Measurements from ENCODE around the gene DPH7.
"Not testable (repeated sequence)": the region's sequence is repeated elsewhere in the genome, so short reads cannot be mapped to it uniquely, and the experiment has no call there.

DPH7 gene

DNA sequence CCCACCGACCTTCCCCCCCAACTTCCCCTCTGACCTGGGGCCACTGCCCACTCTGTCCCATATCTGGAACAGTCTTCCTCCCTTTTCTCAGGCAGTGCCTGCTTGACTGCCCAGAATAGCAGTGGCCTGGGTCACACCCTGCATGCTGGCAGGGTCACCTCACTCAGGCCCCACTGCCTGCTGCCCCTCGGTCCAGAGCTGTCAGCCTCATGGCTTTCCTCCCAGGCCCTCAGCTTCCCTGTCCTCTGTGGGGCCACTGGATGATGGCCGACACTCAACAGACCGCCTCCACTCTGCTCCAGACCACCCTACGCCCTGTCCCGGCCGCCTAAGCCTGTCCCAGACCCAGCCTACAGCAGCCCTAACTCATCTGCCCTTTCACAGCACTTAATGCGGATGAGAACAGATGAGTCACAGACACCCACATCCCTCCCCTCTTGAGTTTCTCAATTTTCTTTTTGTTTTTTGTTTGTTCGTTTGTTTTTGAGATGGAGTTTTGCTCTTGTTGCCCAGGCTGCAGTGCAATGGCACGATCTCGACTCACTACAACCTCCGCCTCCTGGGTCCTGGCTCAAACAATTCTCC, 34.5 kb downstream of the DPH7 start:
- no peak for DNase-seq

GRCh38 chr9:137543237-137543963, 35.3 kb downstream of the DPH7 start:
- no peak for DNase-seq

GRCh38 chr9:137542486-137542885, 36.2 kb downstream of the DPH7 start:
- no peak for DNase-seq

DNA sequence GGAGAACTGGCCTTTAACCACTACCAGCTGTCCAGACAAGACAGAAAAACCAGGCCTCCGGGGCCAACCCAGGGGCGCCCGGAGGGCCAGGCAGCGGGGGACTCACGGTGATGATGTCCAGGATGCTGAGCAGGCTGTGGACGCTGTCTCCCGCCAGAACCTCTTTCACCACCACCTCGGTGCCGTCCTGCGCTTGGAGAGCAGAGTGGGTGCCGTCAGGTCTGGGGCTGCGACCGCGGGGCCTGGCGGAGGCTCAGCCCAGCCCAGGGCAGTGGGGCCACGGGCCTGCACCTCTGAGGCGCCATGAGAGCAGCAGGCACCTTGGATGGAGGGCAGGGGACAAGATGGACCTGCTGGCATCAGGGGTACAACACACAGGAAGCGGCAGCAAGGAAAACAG, 38.2 kb downstream of the DPH7 start:
- no peak for DNase-seq

DNA sequence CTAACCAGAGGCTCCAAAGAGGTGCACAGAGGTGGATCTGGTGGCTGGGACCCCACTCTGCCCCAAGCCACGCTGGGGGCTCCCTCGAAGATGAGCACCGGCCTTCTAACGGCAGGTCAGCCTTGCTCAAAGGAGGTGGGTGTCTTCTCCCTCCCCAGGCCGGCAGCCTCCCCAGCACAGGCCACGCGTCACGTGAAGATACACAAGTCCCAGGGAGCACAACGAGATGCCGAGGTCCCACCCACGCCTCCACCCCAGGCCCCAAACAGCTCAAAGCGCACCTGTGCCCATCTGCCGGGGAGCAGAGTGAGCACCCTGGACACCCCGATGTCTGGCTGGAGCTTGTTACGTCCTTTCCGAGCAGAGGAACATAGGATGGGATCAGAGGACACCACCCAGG, 40.7 kb downstream of the DPH7 start:
- DNase-seq, result no peak

DNA sequence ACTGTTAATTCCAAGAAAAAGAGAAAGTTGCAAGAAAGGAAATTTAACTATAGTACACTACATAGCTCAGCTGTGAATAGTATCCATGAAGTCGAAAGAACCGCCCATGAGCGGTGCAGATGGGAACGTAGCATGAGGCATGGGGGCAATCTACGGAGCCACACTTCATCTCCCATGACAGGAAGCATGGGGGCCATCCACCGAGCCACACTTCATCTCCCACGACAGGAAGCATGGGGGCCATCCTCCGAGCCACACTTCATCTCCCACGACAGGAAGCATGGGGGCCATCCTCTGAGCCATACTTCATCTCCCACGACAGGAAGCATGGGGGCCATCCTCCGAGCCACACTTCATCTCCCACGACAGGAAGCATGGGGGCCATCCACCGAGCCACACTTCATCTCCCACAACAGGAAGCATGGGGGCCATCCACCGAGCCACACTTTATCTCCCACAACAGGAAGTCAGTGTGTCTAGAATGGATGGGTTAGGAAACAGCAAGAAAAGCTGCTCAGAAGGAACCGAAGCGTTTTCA, 42.1 kb downstream of the DPH7 start:
- DNase-seq, result not testable (repeated sequence)

DNA sequence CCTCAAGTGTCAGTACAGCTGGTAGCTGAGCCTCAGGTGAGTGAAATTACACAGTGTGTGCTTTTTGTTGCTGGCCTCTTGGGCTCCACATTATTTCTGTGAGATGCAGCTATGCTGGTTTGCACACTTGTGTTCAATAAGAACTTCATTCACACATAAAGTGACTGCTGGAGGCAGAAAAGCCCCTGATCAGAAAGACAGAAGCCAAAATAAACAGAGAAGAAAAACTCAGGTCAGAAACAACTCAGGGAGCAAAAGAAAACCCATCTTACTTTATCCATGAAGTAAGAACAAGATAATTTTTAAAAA, 43.7 kb downstream of the DPH7 start:
- DNase-seq, result no peak

- DNase-seq, result no peak
Observed at GRCh38 chr9:137534256-137535119, 44.2 kb downstream of the DPH7 start.

DNA sequence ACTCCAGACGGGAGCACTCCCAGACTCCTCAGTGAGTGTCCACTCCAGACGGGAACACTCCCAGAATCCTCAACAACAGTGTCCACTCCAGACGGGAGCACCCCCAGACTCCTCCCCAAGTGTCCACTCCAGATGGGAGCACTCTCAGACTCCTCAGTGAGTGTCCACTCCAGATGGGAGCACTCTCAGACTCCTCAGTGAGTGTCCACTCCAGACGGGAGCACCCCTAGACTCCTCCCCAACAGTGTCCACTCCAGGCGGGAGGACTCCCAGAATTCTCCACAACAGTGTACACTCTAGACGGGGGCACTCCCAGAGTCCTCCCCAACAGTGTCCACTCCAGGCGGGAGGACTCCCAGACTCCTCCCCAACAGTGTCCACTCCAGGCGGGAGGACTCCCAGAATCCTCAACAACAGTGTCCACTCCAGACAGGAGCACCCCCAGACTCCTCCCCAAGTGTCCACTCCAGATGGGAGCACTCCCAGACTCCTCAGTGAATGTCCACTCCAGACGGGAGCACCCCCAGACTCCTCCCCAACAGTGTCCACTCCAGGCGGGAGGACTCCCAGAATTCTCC, 45.7 kb downstream of the DPH7 start:
- not testable (repeated sequence) for DNase-seq

GRCh38 chr9:137531099-137531765, 47.5 kb downstream of the DPH7 start:
- no peak for DNase-seq

DNA sequence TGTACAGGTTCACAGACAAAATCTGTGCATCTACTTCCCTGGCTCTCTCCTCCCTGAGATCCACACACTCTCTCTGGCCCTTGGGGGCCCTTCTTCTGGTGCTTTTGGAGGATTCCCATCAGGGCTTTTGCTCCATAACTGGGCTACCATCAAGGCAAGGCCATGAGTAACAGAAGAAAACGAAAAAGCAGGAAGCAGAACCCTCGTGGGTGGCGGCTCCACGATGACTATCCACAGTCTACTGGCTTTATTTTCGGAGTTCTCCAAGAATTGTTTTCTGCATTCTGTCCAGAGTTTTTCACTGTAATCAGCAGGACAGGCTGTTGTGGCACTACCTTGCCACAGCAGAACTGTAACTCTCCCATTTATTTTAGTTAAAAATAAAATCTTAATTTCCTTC, 48.4 kb downstream of the DPH7 start:
- DNase-seq, result no peak

GRCh38 chr9:137524981-137525317, 53.8 kb downstream of the DPH7 start:
- no peak for DNase-seq

GRCh38 chr9:137524161-137524980, 54.4 kb downstream of the DPH7 start:
- DNase-seq, result no peak

- DNase-seq, result no peak
Observed at GRCh38 chr9:137522746-137523455, 55.8 kb downstream of the DPH7 start.

DNA sequence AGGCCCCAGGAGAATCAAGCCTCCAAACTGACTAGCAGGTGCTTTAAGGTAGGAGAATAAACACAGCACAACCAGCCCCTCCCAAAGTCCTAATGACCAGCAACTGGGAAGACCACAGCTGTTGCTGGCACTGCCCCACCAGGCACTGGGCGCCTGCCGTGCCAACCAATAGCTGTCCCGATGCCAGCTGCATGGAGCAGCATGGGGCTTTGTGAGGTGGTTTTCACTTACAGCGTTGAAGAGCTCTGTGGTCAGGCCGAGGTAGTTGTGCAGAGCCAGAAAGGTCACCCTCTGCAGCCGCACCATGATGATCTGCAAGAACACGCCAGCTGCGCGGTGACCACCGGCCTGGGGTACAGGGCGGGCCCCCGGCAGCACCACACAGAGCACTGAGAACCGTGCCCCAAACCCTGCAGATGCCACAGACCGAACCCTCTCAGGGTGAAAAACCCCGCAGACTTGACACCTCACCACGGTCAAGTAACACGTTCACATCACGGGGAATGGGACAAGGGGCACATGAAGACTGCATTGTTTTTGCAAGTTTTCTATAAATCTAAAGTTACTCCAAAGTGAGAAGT, 57.2 kb downstream of the DPH7 start:
- no peak for DNase-seq

- no peak for DNase-seq
Observed at GRCh38 chr9:137520614-137521404, 57.9 kb downstream of the DPH7 start.

DNA sequence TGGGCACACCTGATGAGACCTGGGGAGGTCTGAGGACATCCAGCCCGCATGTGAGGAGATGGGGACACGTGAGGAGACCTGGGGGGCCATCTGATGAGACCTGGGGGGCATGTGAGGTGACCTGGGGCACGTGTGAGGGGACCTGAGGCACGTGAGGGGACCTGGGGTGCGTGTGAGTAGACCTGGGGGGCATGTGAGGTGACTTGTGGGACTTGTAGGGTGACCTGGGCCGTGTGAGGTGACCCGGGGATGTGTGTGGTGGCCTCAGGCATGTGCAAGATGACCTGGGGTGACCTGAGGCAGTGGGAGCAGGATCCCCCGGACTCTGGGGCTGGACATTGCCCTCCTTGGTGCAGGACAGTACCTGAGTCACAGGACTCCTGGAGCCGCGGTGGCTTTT, 59.2 kb downstream of the DPH7 start:
- DNase-seq, result no peak

DNA sequence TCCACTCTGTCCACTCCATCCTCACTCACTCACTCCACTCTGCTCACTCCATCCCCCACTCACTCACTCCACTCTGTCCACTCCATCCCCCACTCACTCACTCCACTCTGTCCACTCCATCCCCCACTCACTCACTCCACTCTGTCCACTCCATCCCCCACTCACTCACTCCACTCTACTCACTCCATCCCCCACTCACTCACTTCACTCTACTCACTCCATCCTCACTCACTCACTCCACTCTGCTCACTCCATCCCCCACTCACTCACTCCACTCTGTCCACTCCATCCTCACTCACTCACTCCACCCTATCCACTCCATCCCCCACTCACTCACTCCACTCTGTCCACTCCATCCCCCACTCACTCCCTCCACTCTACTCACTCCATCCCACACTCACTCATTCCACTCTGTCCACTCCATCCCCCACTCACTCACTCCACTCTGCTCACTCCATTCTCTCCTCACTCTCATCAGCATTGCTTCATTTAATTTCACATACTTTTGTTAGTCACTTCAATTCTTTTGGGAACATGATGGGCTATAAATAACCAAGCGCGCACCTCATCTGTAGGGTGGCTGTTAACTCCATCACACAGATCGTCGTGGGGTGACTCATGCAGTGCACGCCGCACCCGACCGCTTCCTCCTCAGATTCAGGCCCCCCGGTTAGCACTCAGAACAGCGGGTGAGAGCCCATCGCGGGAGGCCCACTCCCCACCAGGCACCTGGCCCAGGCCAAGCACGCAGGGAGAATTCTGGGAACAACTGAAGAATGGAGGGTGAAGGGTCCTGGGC, 59.9 kb downstream of the DPH7 start:
- not testable (repeated sequence) for DNase-seq
